ENCODE measurements around the gene EP400.

The EP400 gene

DNA sequence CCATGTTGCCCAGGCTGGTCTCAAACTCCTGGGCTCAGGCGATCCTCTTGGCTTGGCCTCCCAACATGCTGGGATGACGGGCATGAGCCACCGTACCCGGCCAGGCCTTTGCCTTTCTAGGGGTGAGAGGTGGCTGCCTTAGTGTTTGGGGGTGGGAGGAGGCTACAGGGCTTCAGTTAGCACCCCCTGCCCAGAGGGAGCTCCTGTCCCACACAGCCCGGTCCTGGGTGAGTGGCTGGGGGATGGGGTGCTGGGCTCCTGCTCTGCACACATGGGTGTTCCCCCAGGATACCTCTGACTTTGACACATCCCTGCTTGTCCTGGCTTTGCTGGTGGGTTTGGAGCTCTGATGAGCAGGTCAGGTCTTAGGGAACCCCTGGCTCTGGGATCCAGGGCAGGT, 45.4 kb upstream of the EP400 start:
- H3K27ac ChIP-seq (ENCODE audit: insufficient read depth in 1 of 2, low read depth in 1 of 2, low read length in 2 of 2, poor library complexity in 1 of 2, severe bottlenecking in 2 of 2), result no peak overlapping the region
- 92% methylated on average over 4 of the region's 5 CpGs for WGBS (ENCODE audit: insufficient coverage)
- H3K27me3 ChIP-seq (replicated peaks in 2 of 5; ENCODE audit: control insufficient read depth in 4 of 5, insufficient read depth in 5 of 5, low read length in 4 of 5), result no peaks in the 10 kb centered on the region
- peaks cover 2 to 40% (median 13%) of the 10 kb centered on the region in 4 experiments for H3K36me3 ChIP-seq (ENCODE audit: control insufficient read depth in 4 of 4, insufficient read depth in 4 of 4, low read length in 3 of 4)
- H3K4me3 ChIP-seq (ENCODE audit: control insufficient read depth in 1 of 7, extremely low read depth in 1 of 7, insufficient read depth in 4 of 7, low read depth in 2 of 7, low read length in 6 of 7), result no peak overlapping the region
- ChIA-PET CTCF (interaction anchor here (1.6 kb wide), 1 partner anchor 11 kb away, joined by 3 read pairs; no protein-coding TSS in a partner anchor), POLR2A (no interaction called here)
- no peak for DNase-seq
- H3K4me1 ChIP-seq (ENCODE audit: control extremely low read depth in 1 of 4, control insufficient read depth in 4 of 4, insufficient read depth in 4 of 4, low read length in 3 of 4), result no peaks in the 10 kb centered on the region
- no peaks in the 10 kb centered on the region for H3K9me3 ChIP-seq (ENCODE audit: control extremely low read depth in 1 of 5, control insufficient read depth in 4 of 5, insufficient read depth in 2 of 5, low read depth in 1 of 5, low read length in 4 of 5)

DNA sequence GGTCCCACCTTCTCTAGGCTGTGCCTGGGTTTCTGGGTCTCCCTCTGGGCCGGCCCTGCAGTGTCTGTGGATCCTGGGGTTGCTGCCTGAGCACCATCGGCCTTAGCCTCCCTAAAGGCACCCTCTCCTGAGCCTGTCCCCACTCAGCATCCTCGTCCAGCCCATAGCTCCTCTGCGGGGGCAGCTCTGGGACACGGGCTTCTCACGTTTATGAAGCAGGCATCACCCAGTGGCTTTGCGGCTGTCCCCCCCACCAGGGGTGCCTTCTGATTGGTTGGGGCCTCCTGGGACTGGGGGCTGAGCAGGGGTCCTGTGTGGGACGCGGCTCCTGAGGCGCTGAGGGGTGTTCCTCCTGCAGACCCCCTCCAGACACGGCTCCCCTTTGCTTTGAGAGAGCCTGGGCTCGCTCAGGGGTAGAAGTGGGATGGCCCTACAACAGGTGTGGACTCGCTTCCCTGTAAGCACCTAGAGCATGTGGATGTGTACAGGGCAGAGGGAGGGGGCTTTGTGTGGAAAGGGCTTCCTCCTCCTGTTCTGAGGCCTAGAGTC, 44.6 kb upstream of the EP400 start:
- ChIA-PET CTCF (interaction anchor here (1.6 kb wide), 1 partner anchor 11 kb away, joined by 3 read pairs; no protein-coding TSS in a partner anchor), POLR2A (no interaction called here)
- 98% methylated on average over 13 of the region's 13 CpGs for WGBS (ENCODE audit: insufficient coverage)
- H3K4me3 ChIP-seq (ENCODE audit: control insufficient read depth in 1 of 7, extremely low read depth in 1 of 7, insufficient read depth in 4 of 7, low read depth in 2 of 7, low read length in 6 of 7), result no peak overlapping the region
- no peaks in the 10 kb centered on the region for H3K27me3 ChIP-seq (replicated peaks in 2 of 5; ENCODE audit: control insufficient read depth in 4 of 5, insufficient read depth in 5 of 5, low read length in 4 of 5)
- H3K9me3 ChIP-seq (ENCODE audit: control extremely low read depth in 1 of 5, control insufficient read depth in 4 of 5, insufficient read depth in 2 of 5, low read depth in 1 of 5, low read length in 4 of 5), result no peaks in the 10 kb centered on the region
- peaks cover 2 to 48% (median 20%) of the 10 kb centered on the region in 4 experiments for H3K36me3 ChIP-seq (ENCODE audit: control insufficient read depth in 4 of 4, insufficient read depth in 4 of 4, low read length in 3 of 4)
- no peaks in the 10 kb centered on the region for H3K4me1 ChIP-seq (ENCODE audit: control extremely low read depth in 1 of 4, control insufficient read depth in 4 of 4, insufficient read depth in 4 of 4, low read length in 3 of 4)
- no peak overlapping the region for H3K27ac ChIP-seq (ENCODE audit: insufficient read depth in 1 of 2, low read depth in 1 of 2, low read length in 2 of 2, poor library complexity in 1 of 2, severe bottlenecking in 2 of 2)
- DNase-seq, result no peak

DNA sequence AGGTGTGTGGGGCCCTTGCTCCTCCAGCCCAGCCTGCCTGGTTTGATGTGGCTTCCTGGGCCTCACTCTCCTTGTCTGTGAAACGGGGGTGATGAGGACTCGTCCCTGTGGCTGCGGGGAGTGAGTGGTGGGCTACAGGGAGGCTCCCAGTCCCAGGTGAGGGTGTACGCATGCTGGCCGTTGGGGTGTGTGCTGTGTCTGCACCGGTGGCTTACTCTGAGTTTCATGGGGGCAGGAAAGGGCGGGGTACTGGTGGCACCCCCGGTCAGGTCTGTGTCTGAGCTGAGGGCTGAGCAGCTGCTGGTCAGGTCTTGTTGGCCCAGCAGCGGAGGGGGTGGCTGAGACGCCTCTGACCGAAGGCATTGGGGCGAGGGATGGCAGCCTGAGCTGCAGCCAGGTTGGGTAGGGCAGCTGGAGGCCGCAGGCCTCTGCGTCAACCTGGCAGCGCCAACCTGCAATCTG, 44.1 kb upstream of the EP400 start:
- POLR2A ChIA-PET, result no interaction called here
- Histone ChIP-seq H3K27ac (ENCODE audit: insufficient read depth in 1 of 2, low read depth in 1 of 2, low read length in 2 of 2, poor library complexity in 1 of 2, severe bottlenecking in 2 of 2) (no peak overlapping the region), H3K9me3 (ENCODE audit: control extremely low read depth in 1 of 5, control insufficient read depth in 4 of 5, insufficient read depth in 2 of 5, low read depth in 1 of 5, low read length in 4 of 5) (no peaks in the 10 kb centered on the region), H3K36me3 (ENCODE audit: control insufficient read depth in 4 of 4, insufficient read depth in 4 of 4, low read length in 3 of 4) (peaks cover 2 to 48% (median 19%) of the 10 kb centered on the region in 4 experiments), H3K27me3 (replicated peaks in 2 of 5; ENCODE audit: control insufficient read depth in 4 of 5, insufficient read depth in 5 of 5, low read length in 4 of 5) (no peaks in the 10 kb centered on the region), H3K4me1 (ENCODE audit: control extremely low read depth in 1 of 4, control insufficient read depth in 4 of 4, insufficient read depth in 4 of 4, low read length in 3 of 4) (no peaks in the 10 kb centered on the region), H3K4me3 (ENCODE audit: control insufficient read depth in 1 of 7, extremely low read depth in 1 of 7, insufficient read depth in 4 of 7, low read depth in 2 of 7, low read length in 6 of 7) (no peak overlapping the region)
- CTCF ChIA-PET, result no interaction called here
- DNase-seq, result no peak
- WGBS (ENCODE audit: insufficient coverage), result 96% methylated on average over 11 of the region's 15 CpGs

DNA sequence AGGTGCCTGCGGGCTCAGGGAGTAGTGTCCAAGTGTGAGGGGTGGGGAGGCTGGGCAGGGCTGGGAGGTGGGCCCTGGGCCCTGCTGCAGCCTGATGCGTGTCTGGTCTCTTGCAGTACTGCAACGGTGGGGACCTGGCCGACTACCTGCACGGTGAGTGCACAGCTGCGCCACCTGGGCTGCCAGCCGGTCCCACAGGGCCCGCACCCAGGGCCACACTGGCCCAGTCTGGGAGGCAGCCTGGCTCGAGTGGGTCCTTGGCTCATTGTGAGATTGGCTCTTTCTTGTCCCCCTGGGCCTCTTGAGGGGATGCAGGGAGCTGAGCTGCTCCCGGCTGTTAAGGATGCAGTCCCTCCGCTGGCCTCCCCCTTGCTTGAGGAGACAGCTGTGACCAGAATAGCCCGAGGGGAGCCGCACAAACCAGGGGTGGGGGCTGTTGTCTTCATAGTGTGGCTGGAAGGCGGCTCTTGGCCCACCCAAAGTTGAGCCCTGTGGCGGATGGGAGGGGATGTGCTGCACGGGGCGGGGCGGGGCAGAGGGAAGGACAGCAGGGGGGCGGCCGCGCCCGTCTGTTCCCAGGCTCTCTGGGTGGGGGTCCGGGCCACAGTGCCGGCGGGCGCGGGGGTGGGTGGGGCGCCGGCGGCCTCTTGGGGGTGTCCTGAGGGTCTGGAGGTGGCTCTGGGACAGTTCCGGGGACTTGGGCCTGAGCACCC, 42.2 kb upstream of the EP400 start:
- H3K4me3 ChIP-seq (ENCODE audit: control insufficient read depth in 1 of 7, extremely low read depth in 1 of 7, insufficient read depth in 4 of 7, low read depth in 2 of 7, low read length in 6 of 7), result no peak overlapping the region
- H3K27me3 ChIP-seq (replicated peaks in 2 of 5; ENCODE audit: control insufficient read depth in 4 of 5, insufficient read depth in 5 of 5, low read length in 4 of 5), result no peaks in the 10 kb centered on the region
- ChIA-PET CTCF (no interaction called here), POLR2A (no interaction called here)
- 97% methylated on average over 15 of the region's 31 CpGs for WGBS (ENCODE audit: insufficient coverage)
- no peak overlapping the region for H3K27ac ChIP-seq (ENCODE audit: insufficient read depth in 1 of 2, low read depth in 1 of 2, low read length in 2 of 2, poor library complexity in 1 of 2, severe bottlenecking in 2 of 2)
- DNase-seq, result no peak
- no peaks in the 10 kb centered on the region for H3K4me1 ChIP-seq (ENCODE audit: control extremely low read depth in 1 of 4, control insufficient read depth in 4 of 4, insufficient read depth in 4 of 4, low read length in 3 of 4)
- H3K9me3 ChIP-seq (ENCODE audit: control extremely low read depth in 1 of 5, control insufficient read depth in 4 of 5, insufficient read depth in 2 of 5, low read depth in 1 of 5, low read length in 4 of 5), result no peaks in the 10 kb centered on the region
- peaks cover 12 to 64% (median 34%) of the 10 kb centered on the region in 4 experiments for H3K36me3 ChIP-seq (ENCODE audit: control insufficient read depth in 4 of 4, insufficient read depth in 4 of 4, low read length in 3 of 4)

DNA sequence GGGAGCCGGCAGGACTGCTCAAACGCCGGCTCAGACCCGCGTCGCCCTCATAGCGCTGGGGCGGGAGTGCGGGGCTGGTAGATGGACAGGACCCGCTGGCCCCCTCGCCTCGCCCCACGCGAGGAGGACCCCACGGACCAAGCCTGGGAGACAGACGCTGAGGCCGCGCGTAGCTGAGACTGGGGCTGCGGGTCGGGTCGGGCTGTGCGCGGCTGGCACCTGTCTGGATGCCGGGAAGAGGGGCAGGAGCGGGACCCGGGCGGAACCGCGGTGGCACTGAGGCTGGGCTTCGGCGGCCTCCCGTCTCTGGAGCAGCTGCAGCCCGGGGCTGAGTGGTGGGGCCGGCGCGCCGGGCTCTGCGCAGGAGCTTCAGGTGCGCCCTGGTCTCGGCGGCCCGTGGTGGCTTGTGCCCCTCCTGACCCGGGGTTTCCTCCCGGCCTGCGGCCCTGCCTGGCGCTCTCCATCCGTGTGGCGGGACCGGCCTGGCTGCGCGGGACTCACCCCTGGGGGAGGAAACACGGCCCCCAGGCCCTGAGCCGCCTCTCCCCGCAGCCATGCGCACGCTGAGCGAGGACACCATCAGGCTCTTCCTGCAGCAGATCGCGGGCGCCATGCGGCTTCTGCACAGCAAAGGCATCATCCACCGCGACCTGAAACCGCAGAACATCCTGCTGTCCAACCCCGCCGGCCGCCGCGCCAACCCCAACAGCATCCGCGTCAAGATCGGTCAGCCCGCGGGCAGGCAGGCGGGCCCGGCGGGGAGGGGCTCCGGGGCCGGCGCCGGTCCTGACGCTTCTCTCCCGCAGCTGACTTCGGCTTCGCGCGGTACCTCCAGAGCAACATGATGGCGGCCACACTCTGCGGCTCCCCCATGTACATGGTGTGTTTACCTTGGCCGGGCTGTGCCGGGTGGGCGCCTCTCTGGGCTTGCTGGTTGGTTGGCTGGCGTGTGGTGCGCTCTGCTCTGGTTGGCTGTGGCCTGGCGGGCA, 41.4 kb upstream of the EP400 start:
- WGBS (ENCODE audit: insufficient coverage), result 96% methylated on average over 87 of the region's 96 CpGs
- Histone ChIP-seq H3K4me1 (ENCODE audit: control extremely low read depth in 1 of 4, control insufficient read depth in 4 of 4, insufficient read depth in 4 of 4, low read length in 3 of 4) (no peaks in the 10 kb centered on the region), H3K27me3 (replicated peaks in 2 of 5; ENCODE audit: control insufficient read depth in 4 of 5, insufficient read depth in 5 of 5, low read length in 4 of 5) (no peaks in the 10 kb centered on the region), H3K9me3 (ENCODE audit: control extremely low read depth in 1 of 5, control insufficient read depth in 4 of 5, insufficient read depth in 2 of 5, low read depth in 1 of 5, low read length in 4 of 5) (no peaks in the 10 kb centered on the region), H3K4me3 (ENCODE audit: control insufficient read depth in 1 of 7, extremely low read depth in 1 of 7, insufficient read depth in 4 of 7, low read depth in 2 of 7, low read length in 6 of 7) (no peak overlapping the region), H3K27ac (ENCODE audit: insufficient read depth in 1 of 2, low read depth in 1 of 2, low read length in 2 of 2, poor library complexity in 1 of 2, severe bottlenecking in 2 of 2) (no peak overlapping the region), H3K36me3 (ENCODE audit: control insufficient read depth in 4 of 4, insufficient read depth in 4 of 4, low read length in 3 of 4) (peaks cover 12 to 71% (median 37%) of the 10 kb centered on the region in 4 experiments)
- ChIA-PET POLR2A (no interaction called here), CTCF (no interaction called here)
- DNase-seq, result no peak

DNA sequence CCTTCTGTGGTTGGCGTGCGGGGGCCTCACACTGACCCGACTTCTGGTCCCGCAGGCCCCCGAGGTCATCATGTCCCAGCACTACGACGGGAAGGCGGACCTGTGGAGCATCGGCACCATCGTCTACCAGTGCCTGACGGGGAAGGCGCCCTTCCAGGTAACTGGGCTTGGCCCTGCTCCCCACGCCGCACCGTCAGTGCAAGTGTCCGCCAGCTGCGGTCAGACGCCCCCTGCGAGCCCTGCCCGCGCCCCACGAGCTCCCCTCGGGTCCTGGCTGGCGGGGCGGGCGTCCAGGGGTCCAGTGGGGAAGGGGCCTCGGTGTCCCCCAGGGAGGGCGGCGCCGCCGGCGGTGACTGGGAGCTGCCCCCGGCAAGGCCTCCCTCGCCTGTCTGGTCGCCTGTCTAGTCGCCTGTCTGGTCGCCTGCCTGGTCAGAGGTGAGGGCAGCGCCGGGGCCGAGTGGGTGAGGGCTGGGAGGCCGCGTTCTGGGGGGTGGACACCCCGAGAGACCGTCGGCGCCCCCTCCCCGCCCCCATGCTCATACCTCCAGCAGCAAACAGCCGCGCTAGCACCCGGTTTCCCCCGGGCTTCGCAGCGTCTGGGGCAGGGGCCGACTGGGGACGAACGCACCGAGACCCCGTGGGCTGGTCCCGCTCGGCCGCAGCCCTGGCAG, 40.5 kb upstream of the EP400 start:
- no peak for DNase-seq
- ChIA-PET POLR2A (no interaction called here), CTCF (no interaction called here)
- no peaks in the 10 kb centered on the region for H3K27me3 ChIP-seq (replicated peaks in 2 of 5; ENCODE audit: control insufficient read depth in 4 of 5, insufficient read depth in 5 of 5, low read length in 4 of 5)
- 99% methylated on average over 51 of the region's 61 CpGs for WGBS (ENCODE audit: insufficient coverage)
- H3K4me1 ChIP-seq (ENCODE audit: control extremely low read depth in 1 of 4, control insufficient read depth in 4 of 4, insufficient read depth in 4 of 4, low read length in 3 of 4), result no peaks in the 10 kb centered on the region
- no peak overlapping the region for H3K27ac ChIP-seq (ENCODE audit: insufficient read depth in 1 of 2, low read depth in 1 of 2, low read length in 2 of 2, poor library complexity in 1 of 2, severe bottlenecking in 2 of 2)
- no peaks in the 10 kb centered on the region for H3K9me3 ChIP-seq (ENCODE audit: control extremely low read depth in 1 of 5, control insufficient read depth in 4 of 5, insufficient read depth in 2 of 5, low read depth in 1 of 5, low read length in 4 of 5)
- peaks cover 12 to 78% (median 42%) of the 10 kb centered on the region in 4 experiments for H3K36me3 ChIP-seq (ENCODE audit: control insufficient read depth in 4 of 4, insufficient read depth in 4 of 4, low read length in 3 of 4)
- H3K4me3 ChIP-seq (ENCODE audit: control insufficient read depth in 1 of 7, extremely low read depth in 1 of 7, insufficient read depth in 4 of 7, low read depth in 2 of 7, low read length in 6 of 7), result no peak overlapping the region

Measured in common myeloid progenitor, CD34-positive (primary cell).